HG03196 (cell line): ENCODE measurements around the gene KATNBL1.

Experiments used
- ATAC-seq: cut with Tn5 transposase; IDR thresholded peaks from one replicate; pipeline ENCODE4 v1.9.1; 2021; ENCODE audit not compliant: unreplicated experiment

The KATNBL1 gene

DNA sequence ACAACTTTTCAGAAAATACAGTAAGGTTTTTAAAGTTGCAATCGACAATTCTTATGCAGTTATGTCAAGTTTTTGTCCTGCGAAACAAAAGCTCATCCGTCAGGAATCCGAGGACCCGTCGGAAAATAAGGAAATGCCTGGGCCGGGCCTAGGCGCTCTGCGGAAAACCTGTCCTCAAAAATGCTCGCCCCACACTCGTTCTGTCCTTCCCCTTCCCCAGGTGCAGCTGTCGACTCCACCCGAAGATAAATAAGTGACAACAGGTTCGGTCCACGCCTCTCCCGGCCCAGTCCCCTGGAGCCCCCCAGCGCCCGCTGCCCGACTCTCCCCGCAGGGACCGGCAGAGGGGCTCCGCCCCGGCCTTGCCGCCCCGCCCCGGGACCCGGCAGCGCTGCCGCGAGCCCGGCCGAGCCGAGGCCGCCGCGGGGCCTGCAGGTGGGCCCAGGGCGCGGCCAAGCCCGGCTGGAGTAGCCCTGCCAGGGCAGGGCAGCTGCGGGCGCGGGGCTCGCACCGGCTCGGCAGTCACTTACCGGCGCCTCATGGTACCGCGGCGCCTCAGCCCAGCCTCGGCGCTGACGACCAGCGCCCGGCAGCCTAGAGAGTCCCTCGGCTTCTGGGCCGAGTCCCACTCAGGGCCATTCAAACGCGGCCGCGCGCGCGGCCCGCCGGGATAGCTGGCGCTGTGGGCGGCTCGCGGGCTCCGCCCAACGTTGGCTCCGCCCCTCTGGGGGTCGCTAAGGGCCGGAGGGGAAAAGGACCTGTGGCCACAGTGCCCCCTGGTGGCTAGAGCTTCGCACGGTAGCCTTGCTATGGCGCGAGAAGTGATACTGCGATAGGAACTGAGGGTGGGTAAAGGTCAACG is at the start of gene KATNBL1:
TSS of gene KATNBL1 (minus strand) at position 676 of the 862 bp plus-strand sequence. CDS start 46,420 bp downstream, outside the sequence.
- peak; percentile 92 for ATAC-seq

DNA sequence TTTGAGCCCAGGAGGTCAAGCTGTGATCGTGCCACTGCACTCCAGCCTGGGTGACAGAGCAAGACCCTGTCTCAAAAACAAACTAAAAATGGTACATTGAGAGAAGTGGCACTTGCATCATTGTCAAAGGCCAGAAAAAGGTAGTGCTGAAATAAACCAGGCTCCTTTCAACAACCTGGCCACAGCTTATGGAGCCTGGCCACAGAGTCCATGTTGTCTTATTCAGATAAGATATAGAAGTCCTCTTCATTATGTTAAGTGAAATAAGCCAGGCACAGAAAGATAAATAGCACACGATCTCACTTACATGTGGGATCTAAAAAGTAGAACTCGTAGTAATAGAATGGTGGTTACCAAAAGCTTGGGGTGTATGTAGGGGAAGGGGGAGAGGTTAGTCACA is 49.7 kb upstream of the KATNBL1 start:
- no peak for ATAC-seq

GRCh38 chr15:34258151-34258550 is 48.3 kb upstream of the KATNBL1 start:
- no peak for ATAC-seq

DNA sequence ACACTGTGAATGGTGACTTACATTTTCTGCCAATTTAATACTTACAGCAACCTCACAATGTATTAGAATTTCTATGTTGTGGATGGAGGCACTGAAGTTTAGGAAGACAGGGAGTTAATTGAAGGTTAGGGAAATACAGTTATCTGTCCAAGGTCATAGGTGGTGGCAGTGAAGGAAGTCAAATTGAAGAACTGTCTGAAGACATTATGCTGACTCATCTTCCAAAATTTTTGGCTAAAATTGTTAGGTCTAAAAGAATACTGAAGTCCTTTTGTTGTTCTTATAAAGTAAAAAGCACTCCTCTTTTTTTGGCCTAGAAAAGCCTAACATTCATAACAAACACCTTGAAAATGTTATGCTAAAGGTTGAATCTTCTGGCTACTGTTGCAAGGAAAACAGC is 42.6 kb upstream of the KATNBL1 start:
- no peak for ATAC-seq

DNA sequence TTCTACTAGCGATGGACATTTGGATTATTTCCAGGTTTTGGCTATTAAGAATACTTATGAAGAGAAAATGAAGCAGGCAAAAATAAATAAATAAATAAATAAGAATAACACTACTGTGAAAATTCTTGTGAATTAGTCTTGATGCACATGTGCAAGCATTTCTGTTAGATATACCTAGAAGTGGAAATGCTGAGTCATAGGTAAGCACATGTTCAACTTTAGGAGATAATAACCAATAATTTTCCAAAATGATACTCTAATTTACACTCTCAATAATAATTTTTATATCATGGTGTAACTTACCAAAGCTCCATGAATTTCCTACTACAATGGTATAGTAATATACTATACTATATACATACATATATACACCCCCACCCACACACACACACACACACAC is 38.3 kb upstream of the KATNBL1 start:
- no peak for ATAC-seq

- ATAC-seq: no peak
Measured at GRCh38 chr15:34246276-34246976, 36.5 kb upstream of the KATNBL1 start.

DNA sequence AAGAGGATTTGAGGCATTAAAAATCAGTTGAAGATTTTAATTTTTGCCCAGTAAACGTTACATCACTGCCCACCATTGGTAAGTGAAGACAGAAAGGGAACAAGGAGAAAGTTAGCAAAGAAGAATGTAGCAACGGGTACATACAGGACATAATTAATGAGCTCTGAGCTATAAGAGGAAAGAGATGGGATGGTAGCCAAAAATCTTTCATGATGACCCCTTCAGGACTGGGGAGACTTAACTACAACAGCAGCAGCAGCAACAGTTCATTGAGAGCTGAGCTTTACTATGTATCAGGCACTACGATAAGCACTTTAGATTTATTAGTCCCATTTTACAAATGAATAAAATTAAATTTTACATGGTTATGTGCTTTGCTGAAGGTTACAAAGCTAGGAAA is 33.3 kb upstream of the KATNBL1 start:
- ATAC-seq: no peak

- no peak for ATAC-seq
Measured at GRCh38 chr15:34242331-34242710, 32.4 kb upstream of the KATNBL1 start.

GRCh38 chr15:34241376-34242330 is 31.8 kb upstream of the KATNBL1 start:
- ATAC-seq: peak; percentile 61

DNA sequence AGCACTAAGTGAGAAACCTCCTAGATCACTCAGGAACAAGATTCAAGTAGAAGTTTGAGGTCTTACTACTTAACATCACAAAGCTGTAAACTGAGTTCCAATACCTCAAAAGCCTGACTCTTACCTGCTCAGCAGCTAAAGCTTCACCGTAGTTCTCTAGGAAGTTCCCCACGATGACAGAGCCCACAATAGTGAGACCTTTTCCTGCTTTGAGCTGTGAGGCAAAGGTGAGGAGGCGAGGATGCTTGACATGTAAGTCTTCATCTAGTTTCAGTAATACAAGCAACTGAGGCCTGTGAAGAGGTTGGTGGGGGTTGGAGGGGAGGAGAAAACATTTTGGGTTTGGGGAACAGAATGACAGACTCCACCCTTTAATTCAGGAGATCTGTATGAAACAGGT is 30.6 kb upstream of the KATNBL1 start:
- ATAC-seq: no peak

GRCh38 chr15:34239151-34239808 is 29.4 kb upstream of the KATNBL1 start:
- ATAC-seq: no peak

- ATAC-seq: no peak
Measured at GRCh38 chr15:34233614-34234013, 23.7 kb upstream of the KATNBL1 start.

- no peak for ATAC-seq
Measured at GRCh38 chr15:34223904-34224596, 14.2 kb upstream of the KATNBL1 start.

GRCh38 chr15:34217587-34218225 is 7.8 kb upstream of the KATNBL1 start:
- no peak for ATAC-seq

DNA sequence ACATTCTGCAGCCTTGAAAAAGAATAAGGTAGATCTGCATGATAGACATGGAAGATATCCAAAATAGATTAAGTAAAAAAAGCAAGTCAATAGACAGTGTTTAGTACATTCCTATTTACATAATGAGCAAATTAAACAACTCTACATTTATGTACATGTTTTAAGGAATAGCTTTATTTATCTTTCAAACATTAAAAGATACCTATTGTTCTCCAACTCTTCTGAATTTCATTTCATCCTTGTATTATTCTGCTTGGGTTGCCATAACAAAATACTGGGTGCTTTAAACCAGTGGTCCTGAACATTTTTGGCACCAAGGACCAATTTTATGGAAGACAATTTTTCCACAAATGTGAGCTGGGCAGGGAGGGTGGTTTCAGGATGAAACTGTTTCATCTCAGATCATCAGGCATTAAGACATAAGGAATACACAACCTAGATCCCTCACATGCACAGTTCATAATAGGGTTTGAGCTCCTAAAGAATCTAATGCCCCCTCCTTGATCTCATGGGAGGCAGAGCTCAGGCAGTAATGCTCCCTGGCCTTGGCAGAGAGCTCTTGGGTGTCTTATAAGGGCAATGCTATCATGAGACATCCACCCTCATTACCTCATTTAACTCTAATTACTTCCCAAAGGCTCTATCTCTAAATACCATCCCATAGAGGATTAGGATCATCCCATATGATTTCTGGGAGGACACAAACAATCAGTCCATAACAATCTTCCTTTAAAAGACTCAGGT is 6.8 kb upstream of the KATNBL1 start:
- no peak for ATAC-seq

DNA sequence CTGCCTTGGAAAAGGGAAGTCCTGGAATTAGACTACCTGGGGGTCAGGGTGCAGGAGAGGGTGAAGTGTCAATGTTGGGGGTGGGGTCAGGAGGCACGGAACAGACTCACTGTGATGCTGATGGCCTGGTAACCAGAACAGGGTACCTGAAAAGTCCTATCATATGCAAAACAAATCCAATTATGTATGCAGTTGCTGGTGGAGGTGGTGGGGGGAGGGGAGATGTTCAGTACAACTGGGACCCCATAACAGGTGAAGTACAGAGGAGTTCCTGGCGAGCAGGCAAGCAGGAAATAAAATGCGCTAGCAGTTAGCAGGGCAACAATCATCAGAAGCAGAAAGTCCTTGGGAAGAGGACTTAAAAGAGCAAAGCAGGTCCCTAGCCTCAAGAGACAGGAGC is 4.2 kb upstream of the KATNBL1 start:
- no peak for ATAC-seq

GRCh38 chr15:34213690-34214089 is 3.8 kb upstream of the KATNBL1 start:
- no peak for ATAC-seq

DNA sequence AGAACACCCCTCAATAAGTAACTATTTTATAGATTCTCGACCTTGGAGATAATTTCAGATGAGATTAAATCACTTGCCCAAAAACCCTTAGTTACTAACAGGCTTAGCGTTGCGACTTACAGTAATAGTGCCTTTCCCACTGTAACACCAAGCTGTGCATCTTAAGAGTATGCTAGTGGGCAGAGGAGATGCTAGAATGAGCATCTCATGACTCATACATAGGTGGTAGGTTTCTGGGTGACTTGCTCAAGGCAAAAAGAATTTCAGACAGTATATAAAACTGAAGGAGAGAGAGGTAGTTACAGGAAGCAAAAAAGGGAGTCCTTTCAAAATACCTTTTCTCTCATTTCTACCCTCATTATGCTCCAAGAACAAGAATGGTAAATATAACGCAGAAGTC is 3.9 kb downstream of the KATNBL1 start:
- ATAC-seq: no peak

- ATAC-seq: no peak
Measured at GRCh38 chr15:34203936-34204335, 6.0 kb downstream of the KATNBL1 start.
